Trophoblast cell (in vitro differentiated cells and primary cell): Measurements from ENCODE around the gene CDKN2A.

Source experiments
- DNase-seq, 2 donors: peaks; one replicate each; pipeline ENCODE4 v3.0.0-alpha.2; 2016
- H2AFZ ChIP-seq: 2 replicates; pipeline ENCODE4 v1.6.1; 2013; ENCODE audit warnings: low read length, moderate library complexity, mild to moderate bottlenecking; ENCODE audit not compliant: insufficient read depth, poor library complexity
- H2AK5ac ChIP-seq: 2 replicates; pipeline ENCODE4 v1.6.1; 2013; ENCODE audit warnings: mild to moderate bottlenecking, low read length
- H2BK120ac ChIP-seq: 2 replicates; pipeline ENCODE4 v1.6.1; 2013; ENCODE audit warnings: low read length, mild to moderate bottlenecking, moderate library complexity; ENCODE audit not compliant: insufficient read depth, poor library complexity
- H2BK12ac ChIP-seq: 2 replicates; pipeline ENCODE4 v1.6.1; 2013; ENCODE audit warnings: mild to moderate bottlenecking, low read length, moderate library complexity
- H2BK5ac ChIP-seq: 2 replicates; pipeline ENCODE4 v1.6.1; 2013; ENCODE audit warnings: low read length, low read depth, moderate library complexity, mild to moderate bottlenecking; ENCODE audit not compliant: poor library complexity
- H3K14ac ChIP-seq: 2 replicates; pipeline ENCODE4 v1.6.1; 2013; ENCODE audit warnings: mild to moderate bottlenecking, low read length
- H3K18ac ChIP-seq: 2 replicates; pipeline ENCODE4 v1.6.1; 2013; ENCODE audit warnings: mild to moderate bottlenecking, low read length
- H3K23ac ChIP-seq: 2 replicates; pipeline ENCODE4 v1.6.1; 2013; ENCODE audit warnings: low read length
- H3K27ac ChIP-seq: 2 replicates; pipeline ENCODE4 v1.5.1; 2013; ENCODE audit warnings: low read depth, mild to moderate bottlenecking, inconsistent platforms, low read length, moderate library complexity
- H3K27me3 ChIP-seq: 2 replicates; pipeline ENCODE4 v1.6.1; 2013; ENCODE audit warnings: inconsistent platforms, mild to moderate bottlenecking, low read length, moderate library complexity; ENCODE audit not compliant: insufficient read depth
- H3K36me3 ChIP-seq, 2 experiments: 1 replicate in 1 of 2; 2 replicates in 1 of 2; pipeline ENCODE4 v1.6.1; 2013; ENCODE audit warnings: low read length in 2 of 2, mild to moderate bottlenecking in 2 of 2, moderate library complexity in 1 of 2; ENCODE audit not compliant: insufficient read depth in 2 of 2, control insufficient read depth in 1 of 2
- H3K4ac ChIP-seq: 2 replicates; pipeline ENCODE4 v1.6.1; 2013; ENCODE audit warnings: low read depth, mild to moderate bottlenecking, low read length, moderate library complexity
- H3K4me1 ChIP-seq, 2 experiments: 1 replicate in 1 of 2; 2 replicates in 1 of 2; pipeline ENCODE4 v1.6.1; 2013; ENCODE audit warnings: low read length in 2 of 2, mild to moderate bottlenecking in 2 of 2, moderate library complexity in 1 of 2; ENCODE audit not compliant: insufficient read depth in 2 of 2, control insufficient read depth in 1 of 2
- H3K4me2 ChIP-seq: 2 replicates; pipeline ENCODE4 v1.6.1; 2013; ENCODE audit warnings: inconsistent platforms, mild to moderate bottlenecking, low read length, moderate library complexity
- H3K4me3 ChIP-seq: 2 replicates; pipeline ENCODE4 v1.5.1; 2013; ENCODE audit warnings: mild to moderate bottlenecking, low read depth, low read length, inconsistent platforms
- H3K79me1 ChIP-seq: one replicate; pipeline ENCODE4 v1.6.1; 2013; ENCODE audit warnings: low read length
- H3K79me2 ChIP-seq: 2 replicates; pipeline ENCODE4 v1.6.1; 2013; ENCODE audit warnings: low read length, mild to moderate bottlenecking; ENCODE audit not compliant: control insufficient read depth, insufficient read depth, poor library complexity
- H3K9ac ChIP-seq: 2 replicates; pipeline ENCODE4 v1.6.1; 2013; ENCODE audit warnings: mild to moderate bottlenecking, low read length
- H3K9me3 ChIP-seq: 2 replicates; pipeline ENCODE4 v1.6.1; 2013; ENCODE audit warnings: low read depth, mild to moderate bottlenecking, control low read depth, inconsistent platforms, low read length; ENCODE audit not compliant: insufficient read depth
- H4K12ac ChIP-seq: 2 replicates; pipeline ENCODE4 v1.6.1; 2013; ENCODE audit warnings: low read depth, mild to moderate bottlenecking, low read length, moderate library complexity
- H4K8ac ChIP-seq: 2 replicates; pipeline ENCODE4 v1.6.1; 2013; ENCODE audit warnings: low read depth, mild to moderate bottlenecking, low read length, moderate library complexity
- H4K91ac ChIP-seq: one replicate; pipeline ENCODE4 v1.6.1; 2013; ENCODE audit warnings: low read depth, mild to moderate bottlenecking, low read length, moderate library complexity
- WGBS: extraction: QIAGEN DNeasy Blood & Tissue Kit; methylation state at CpG from one replicate; pipeline ENCODE4 v1.1.7; 2013; ENCODE audit warnings: missing lambda C conversion rate; ENCODE audit not compliant: insufficient read length, insufficient coverage; ENCODE audit errors: extremely low coverage; 5-methylcytosine and 5-hydroxymethylcytosine counted together

CDKN2A gene

GRCh38 chr9:21933865-21934264 lies 60.3 kb downstream of the CDKN2A start:
- no peak overlapping the region for H3K18ac ChIP-seq

GRCh38 chr9:21933281-21933680 lies 60.9 kb downstream of the CDKN2A start:
- no peak overlapping the region for H2BK12ac ChIP-seq
- H3K27ac ChIP-seq, result no peak overlapping the region
- no peak overlapping the region for H3K23ac ChIP-seq
- no peaks in the 10 kb centered on the region for H3K4me1 ChIP-seq
- no peak overlapping the region for H3K4me3 ChIP-seq
- H3K18ac ChIP-seq, result no peak overlapping the region
- H4K91ac ChIP-seq, result no peak overlapping the region
- no peak overlapping the region for H2AK5ac ChIP-seq
- peak in 1 of 2 donors; percentile 6 for DNase-seq
- no peak overlapping the region for H3K4me2 ChIP-seq
- H3K4ac ChIP-seq, result no peak overlapping the region
- H4K8ac ChIP-seq, result no peak overlapping the region
- no peaks in the 10 kb centered on the region for H3K36me3 ChIP-seq
- no peak overlapping the region for H3K14ac ChIP-seq
- H2BK120ac ChIP-seq, result no peak overlapping the region
- no peak overlapping the region for H2BK5ac ChIP-seq
- H3K79me1 ChIP-seq, result no peaks in the 10 kb centered on the region
- H3K79me2 ChIP-seq, result no peaks in the 10 kb centered on the region
- H3K9me3 ChIP-seq, result no peaks in the 10 kb centered on the region
- no peaks in the 10 kb centered on the region for H3K27me3 ChIP-seq
- no peak overlapping the region for H2AFZ ChIP-seq
- H4K12ac ChIP-seq, result no peak overlapping the region
- H3K9ac ChIP-seq, result no peak overlapping the region

More at GRCh38 chr9:21933865-21934264, 60.3 kb downstream of the CDKN2A start:
- H3K27ac ChIP-seq, result no peak overlapping the region
- H2BK12ac ChIP-seq, result no peak overlapping the region
- no peak overlapping the region for H3K4me2 ChIP-seq
- H2BK5ac ChIP-seq, result no peak overlapping the region
- no peak overlapping the region for H3K4me3 ChIP-seq
- H2AFZ ChIP-seq, result no peak overlapping the region
- H3K9me3 ChIP-seq, result no peaks in the 10 kb centered on the region
- no peak overlapping the region for H3K4ac ChIP-seq
- H3K4me1 ChIP-seq, result no peaks in the 10 kb centered on the region
- H3K9ac ChIP-seq, result no peak overlapping the region
- WGBS, result no CpG with 5 or more reads among the region's 2 CpGs
- H2AK5ac ChIP-seq, result no peak overlapping the region
- H4K8ac ChIP-seq, result no peak overlapping the region
- H2BK120ac ChIP-seq, result no peak overlapping the region
- H3K36me3 ChIP-seq, result no peaks in the 10 kb centered on the region
- H4K91ac ChIP-seq, result no peak overlapping the region
- H3K79me1 ChIP-seq, result no peaks in the 10 kb centered on the region
- no peak overlapping the region for H4K12ac ChIP-seq
- H3K14ac ChIP-seq, result no peak overlapping the region
- no peaks in the 10 kb centered on the region for H3K79me2 ChIP-seq
- H3K27me3 ChIP-seq, result no peaks in the 10 kb centered on the region
- DNase-seq, result peak in 1 of 2 donors; percentile 7
- H3K23ac ChIP-seq, result no peak overlapping the region

DNA sequence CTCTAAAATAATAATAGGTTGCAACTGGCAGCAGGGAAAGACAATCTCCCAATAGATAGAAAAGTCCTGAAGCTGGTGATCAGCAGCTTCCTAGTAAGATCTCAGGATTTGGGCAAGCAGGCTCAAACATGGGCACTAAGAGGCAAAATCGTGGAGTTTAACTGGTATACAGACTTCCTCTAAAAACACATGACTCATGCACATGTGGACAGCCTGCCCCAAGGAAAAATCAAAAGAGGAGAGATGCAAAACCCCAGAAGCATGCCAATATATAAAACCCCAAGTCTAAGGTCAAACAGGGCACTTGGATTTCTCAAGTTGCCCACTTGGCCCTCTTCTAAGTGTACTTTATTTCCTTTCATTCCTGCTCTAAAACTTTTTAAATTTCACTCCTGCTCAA lies 62.8 kb downstream of the CDKN2A start:
- WGBS, result no CpG with 5 or more reads among the region's 1 CpG
- no peak overlapping the region for H2BK12ac ChIP-seq

DNA sequence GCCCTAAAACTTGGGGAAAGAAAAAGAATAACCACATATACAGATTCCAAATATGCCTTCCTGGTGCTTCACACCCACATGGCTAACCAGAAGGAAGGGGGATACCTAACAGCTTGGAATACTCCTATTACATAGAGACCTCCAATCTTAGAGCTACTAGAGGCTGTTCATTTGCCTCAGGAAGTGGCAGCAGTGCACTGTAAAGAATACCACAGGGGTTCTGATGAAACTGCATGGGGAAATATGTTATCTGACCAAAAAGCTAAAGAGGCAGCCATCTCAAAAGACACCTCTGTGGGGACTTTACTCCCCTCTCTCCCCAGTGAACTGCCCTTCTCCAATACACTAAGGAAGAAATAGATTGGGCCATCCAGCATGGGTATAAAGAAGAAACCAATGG lies 66.4 kb downstream of the CDKN2A start:
- H3K4me3 ChIP-seq, result no peak overlapping the region
- H2AFZ ChIP-seq, result no peak overlapping the region
- H2BK120ac ChIP-seq, result no peak overlapping the region
- H4K8ac ChIP-seq, result no peak overlapping the region
- no peak overlapping the region for H3K4ac ChIP-seq
- no peak for DNase-seq
- no peak overlapping the region for H2BK12ac ChIP-seq
- H3K14ac ChIP-seq, result no peak overlapping the region
- no peaks in the 10 kb centered on the region for H3K79me2 ChIP-seq
- no peak overlapping the region for H3K27ac ChIP-seq
- H3K79me1 ChIP-seq, result no peaks in the 10 kb centered on the region
- H3K18ac ChIP-seq, result no peak overlapping the region
- H4K91ac ChIP-seq, result no peak overlapping the region
- H3K9ac ChIP-seq, result no peak overlapping the region
- no peak overlapping the region for H4K12ac ChIP-seq
- no peaks in the 10 kb centered on the region for H3K27me3 ChIP-seq
- H2AK5ac ChIP-seq, result no peak overlapping the region
- H2BK5ac ChIP-seq, result no peak overlapping the region
- no peak overlapping the region for H3K23ac ChIP-seq
- no peaks in the 10 kb centered on the region for H3K4me1 ChIP-seq
- H3K36me3 ChIP-seq, result no peaks in the 10 kb centered on the region
- H3K4me2 ChIP-seq, result no peak overlapping the region
- no peaks in the 10 kb centered on the region for H3K9me3 ChIP-seq

More for the DNA sequence above, 62.8 kb downstream of the CDKN2A start:
- Histone ChIP-seq H4K91ac (no peak overlapping the region), H2AK5ac (no peak overlapping the region), H3K23ac (no peak overlapping the region), H3K27ac (no peak overlapping the region), H3K27me3 (no peaks in the 10 kb centered on the region), H3K4me3 (no peak overlapping the region), H3K18ac (no peak overlapping the region), H3K9ac (no peak overlapping the region), H2BK5ac (no peak overlapping the region), H3K9me3 (no peaks in the 10 kb centered on the region), H3K4me2 (no peak overlapping the region), H3K79me2 (no peaks in the 10 kb centered on the region), H3K79me1 (no peaks in the 10 kb centered on the region), H3K4me1 (no peaks in the 10 kb centered on the region), H3K4ac (no peak overlapping the region), H4K12ac (no peak overlapping the region), H2BK120ac (no peak overlapping the region), H3K36me3 (no peaks in the 10 kb centered on the region), H3K14ac (no peak overlapping the region), H2AFZ (no peak overlapping the region), H4K8ac (no peak overlapping the region)
- no peak for DNase-seq
